Measurements from ENCODE around the gene GOLIM4. TPM values are rescaled to one million over a fixed set of nuclear protein-coding genes. Genes with fewer than 3 reads are reported as not detected.

The GOLIM4 gene
- total and polyA plus RNA-seq, 11 donors, result 31.5 to 106 (median 65.5) TPM

GRCh38 chr3:168073842-168074605, 21.7 kb downstream of the GOLIM4 start:
- no peaks in the 10 kb centered on the region for H3K27me3 ChIP-seq
- no peaks in the 10 kb centered on the region for H3K36me3 ChIP-seq
- TF ChIP-seq CTCF (IDR thresholded peaks at IDR 0.05), result no peak
- no peak for TF ChIP-seq POLR2A (IDR thresholded peaks at IDR 0.05)
- ATAC-seq, result peak in 3 of 4 donors; percentile 54 to 57 (median 55)
- intact Hi-C loops (cut with DNase I), result no loop called here
- 60 to 68% (median 63%) methylated on average over 4 of the region's 4 CpGs for WGBS, 4 donors
- H3K27ac ChIP-seq, result peak overlapping the region in 4 of 12 donors; percentile 2 to 25 (median 12)
- peak in 1 of 5 donors; percentile 32 for DNase-seq
- peaks cover 0 to 46% (median 22%) of the 10 kb centered on the region in 12 donors for H3K4me1 ChIP-seq
- no peaks in the 10 kb centered on the region for H3K9me3 ChIP-seq
- H3K4me3 ChIP-seq, result no peak overlapping the region

GRCh38 chr3:168072323-168072650, 23.4 kb downstream of the GOLIM4 start:
- Histone ChIP-seq H3K36me3 (no peaks in the 10 kb centered on the region), H3K9me3 (no peaks in the 10 kb centered on the region), H3K27me3 (no peaks in the 10 kb centered on the region), H3K27ac (peak overlapping the region in 1 of 12 donors; percentile 7), H3K4me1 (peaks cover 0 to 40% (median 20%) of the 10 kb centered on the region in 12 donors), H3K4me3 (no peak overlapping the region)
- TF ChIP-seq CTCF (IDR thresholded peaks at IDR 0.05) (no peak), POLR2A (IDR thresholded peaks at IDR 0.05) (no peak)
- intact Hi-C loops (cut with DNase I), result no loop called here
- DNase-seq, result no peak
- no peak for ATAC-seq

GRCh38 chr3:168071591-168072322, 24.0 kb downstream of the GOLIM4 start:
- ATAC-seq, result peak in 2 of 4 donors; percentile 37 to 80
- Histone ChIP-seq H3K27ac (peak overlapping the region in 1 of 12 donors; percentile 7), H3K4me1 (peaks cover 0 to 45% (median 22%) of the 10 kb centered on the region in 12 donors), H3K9me3 (no peaks in the 10 kb centered on the region), H3K36me3 (no peaks in the 10 kb centered on the region), H3K27me3 (no peaks in the 10 kb centered on the region), H3K4me3 (no peak overlapping the region)
- DNase-seq, result no peak
- intact Hi-C loops (cut with DNase I), result no loop called here
- 79 to 95% (median 88%) methylated on average over 8 of the region's 8 CpGs for WGBS, 4 donors
- TF ChIP-seq POLR2A (IDR thresholded peaks at IDR 0.05) (no peak), CTCF (IDR thresholded peaks at IDR 0.05) (no peak)

- ATAC-seq (no peak), DNase-seq (no peak)
- H3K4me1 ChIP-seq, result peaks cover 0 to 54% (median 31%) of the 10 kb centered on the region in 12 donors
- H3K27me3 ChIP-seq, result no peaks in the 10 kb centered on the region
- no peaks in the 10 kb centered on the region for H3K9me3 ChIP-seq
- peak overlapping the region in 1 of 12 donors; percentile 37 for H3K27ac ChIP-seq
- H3K36me3 ChIP-seq, result no peaks in the 10 kb centered on the region
- H3K4me3 ChIP-seq, result no peak overlapping the region
- intact Hi-C loops (cut with DNase I), result no loop called here
- WGBS, 4 donors, result 20 to 43% (median 38%) methylated on average over 2 of the region's 2 CpGs
- TF ChIP-seq POLR2A (IDR thresholded peaks at IDR 0.05) (no peak), CTCF (IDR thresholded peaks at IDR 0.05) (no peak)
Measured at GRCh38 chr3:168070919-168071318, 24.8 kb downstream of the GOLIM4 start.
